DLD1 (cell line): ENCODE results near the gene PLD2.

Source experiments
- in situ Hi-C: cut with HindIII; loops from 2 replicates; pipeline ENCODE4 v1.10.0; 2017; ENCODE audit warnings: low sequenced_read_pairs

Gene PLD2, protein sequence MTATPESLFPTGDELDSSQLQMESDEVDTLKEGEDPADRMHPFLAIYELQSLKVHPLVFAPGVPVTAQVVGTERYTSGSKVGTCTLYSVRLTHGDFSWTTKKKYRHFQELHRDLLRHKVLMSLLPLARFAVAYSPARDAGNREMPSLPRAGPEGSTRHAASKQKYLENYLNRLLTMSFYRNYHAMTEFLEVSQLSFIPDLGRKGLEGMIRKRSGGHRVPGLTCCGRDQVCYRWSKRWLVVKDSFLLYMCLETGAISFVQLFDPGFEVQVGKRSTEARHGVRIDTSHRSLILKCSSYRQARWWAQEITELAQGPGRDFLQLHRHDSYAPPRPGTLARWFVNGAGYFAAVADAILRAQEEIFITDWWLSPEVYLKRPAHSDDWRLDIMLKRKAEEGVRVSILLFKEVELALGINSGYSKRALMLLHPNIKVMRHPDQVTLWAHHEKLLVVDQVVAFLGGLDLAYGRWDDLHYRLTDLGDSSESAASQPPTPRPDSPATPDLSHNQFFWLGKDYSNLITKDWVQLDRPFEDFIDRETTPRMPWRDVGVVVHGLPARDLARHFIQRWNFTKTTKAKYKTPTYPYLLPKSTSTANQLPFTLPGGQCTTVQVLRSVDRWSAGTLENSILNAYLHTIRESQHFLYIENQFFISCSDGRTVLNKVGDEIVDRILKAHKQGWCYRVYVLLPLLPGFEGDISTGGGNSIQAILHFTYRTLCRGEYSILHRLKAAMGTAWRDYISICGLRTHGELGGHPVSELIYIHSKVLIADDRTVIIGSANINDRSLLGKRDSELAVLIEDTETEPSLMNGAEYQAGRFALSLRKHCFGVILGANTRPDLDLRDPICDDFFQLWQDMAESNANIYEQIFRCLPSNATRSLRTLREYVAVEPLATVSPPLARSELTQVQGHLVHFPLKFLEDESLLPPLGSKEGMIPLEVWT

DNA sequence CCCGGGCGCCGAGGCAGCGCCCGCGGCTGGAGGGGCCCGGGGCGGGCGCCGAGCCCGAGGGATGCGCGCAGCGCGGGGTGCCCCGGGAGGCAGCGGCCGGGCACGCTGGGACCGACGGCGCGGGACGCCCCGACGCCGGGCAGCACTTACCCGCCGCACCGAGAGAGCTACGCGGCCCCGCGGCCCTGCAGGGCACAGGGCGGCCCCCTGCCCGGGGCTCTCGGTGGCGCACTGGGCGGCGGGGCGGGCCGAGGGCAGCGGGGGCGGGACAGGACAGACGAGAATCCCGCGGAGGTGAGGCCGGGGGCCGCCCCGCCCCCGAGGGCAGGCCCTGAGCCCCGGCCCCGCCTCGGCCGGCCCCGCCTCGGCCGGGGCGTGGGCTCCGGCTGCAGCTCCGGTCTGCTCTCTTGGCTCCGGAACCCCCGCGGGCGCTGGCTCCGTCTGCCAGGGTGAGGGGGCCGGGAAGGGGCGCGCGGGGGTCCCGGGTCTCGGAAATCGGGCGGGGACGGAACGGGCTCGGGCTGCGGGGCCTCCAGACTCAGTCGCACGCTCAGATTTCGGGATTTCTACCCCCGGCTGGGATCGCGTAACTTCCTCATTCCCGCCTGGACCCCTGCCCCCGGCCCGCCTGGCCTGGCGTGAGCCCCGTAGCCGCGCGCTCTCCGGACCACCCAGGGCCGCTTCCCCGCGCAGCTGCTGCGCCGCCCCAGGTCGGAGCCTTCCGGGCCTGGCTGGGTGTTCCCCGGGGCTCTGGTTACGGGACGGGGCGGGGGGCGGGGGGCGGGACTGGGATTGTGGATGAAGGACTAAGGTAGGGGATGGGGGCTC is at the start of gene PLD2:
Gene PLD2, plus strand, starts transcription at position 376 of the 828 bp plus-strand sequence. CDS start 621 bp downstream, outside the sequence.
- in situ Hi-C loops = no loop called here

DNA sequence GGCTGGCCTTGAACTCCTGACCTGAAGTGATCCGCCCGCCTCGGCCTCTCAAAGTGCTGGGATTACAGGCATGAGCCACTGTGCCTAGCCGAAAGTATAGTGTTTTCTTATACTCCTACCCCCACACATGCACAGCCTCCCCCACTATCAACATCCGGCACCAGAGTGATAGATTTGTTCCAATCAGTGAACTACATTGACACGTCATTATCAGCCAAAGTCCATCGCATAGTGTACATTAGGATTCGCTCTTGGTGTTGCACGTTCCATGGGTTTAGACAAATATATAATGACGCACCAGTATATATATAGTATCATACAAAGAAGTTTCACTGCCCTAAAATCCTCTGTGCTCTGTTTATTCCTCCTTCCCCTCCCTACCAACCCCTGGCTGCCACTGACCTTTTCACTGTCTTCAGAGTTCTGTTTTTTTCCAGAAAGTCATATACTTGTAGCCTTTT is 47.1 kb upstream of the PLD2 start:
- in situ Hi-C loops = no loop called here

DNA sequence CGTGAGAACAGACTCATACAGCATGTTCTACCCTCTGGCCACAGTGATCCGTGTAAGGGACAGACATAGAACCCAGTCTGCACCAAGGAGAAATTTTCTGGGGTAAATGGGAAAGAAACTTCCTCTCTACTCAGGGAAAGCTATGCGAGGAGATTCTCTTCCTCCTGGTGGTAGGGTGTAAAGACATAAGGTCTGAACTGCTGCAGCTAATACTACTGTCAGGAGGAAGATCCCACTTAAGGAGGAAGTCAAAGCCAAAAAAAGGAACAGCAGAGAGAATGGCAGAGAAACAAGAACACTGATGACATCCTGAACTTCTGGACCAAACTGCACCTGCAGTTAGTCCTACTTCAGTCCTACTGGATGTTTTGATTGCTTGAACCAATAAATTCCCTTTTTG is 42.4 kb upstream of the PLD2 start:
- in situ Hi-C loops = no loop called here

GRCh38 chr17:4766201-4766600 is 40.8 kb upstream of the PLD2 start:
- in situ Hi-C loops = no loop called here

DNA sequence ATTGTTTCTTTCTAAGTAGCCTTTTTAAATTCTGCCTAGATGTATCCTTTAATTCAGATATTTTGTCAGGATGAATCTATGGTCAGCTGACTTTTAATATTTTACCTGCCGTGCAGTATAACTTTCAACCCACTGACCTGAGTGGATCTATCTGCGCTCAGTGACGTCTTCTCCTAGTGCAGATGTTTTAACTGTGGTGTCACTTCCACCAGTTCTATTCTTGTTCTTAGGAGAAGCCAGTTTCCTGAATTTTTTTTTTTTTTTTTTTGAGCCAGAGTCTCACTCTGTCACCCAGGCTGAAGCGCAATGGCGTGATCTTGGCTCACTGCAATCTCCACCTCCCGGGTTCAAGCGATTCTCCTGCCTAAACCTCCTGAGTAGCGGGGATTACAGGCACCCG is 40.2 kb upstream of the PLD2 start:
- in situ Hi-C loops = no loop called here

GRCh38 chr17:4768298-4768697 is 38.7 kb upstream of the PLD2 start:
- in situ Hi-C loops = no loop called here

GRCh38 chr17:4769628-4770027 is 37.3 kb upstream of the PLD2 start:
- in situ Hi-C loops = no loop called here

DNA sequence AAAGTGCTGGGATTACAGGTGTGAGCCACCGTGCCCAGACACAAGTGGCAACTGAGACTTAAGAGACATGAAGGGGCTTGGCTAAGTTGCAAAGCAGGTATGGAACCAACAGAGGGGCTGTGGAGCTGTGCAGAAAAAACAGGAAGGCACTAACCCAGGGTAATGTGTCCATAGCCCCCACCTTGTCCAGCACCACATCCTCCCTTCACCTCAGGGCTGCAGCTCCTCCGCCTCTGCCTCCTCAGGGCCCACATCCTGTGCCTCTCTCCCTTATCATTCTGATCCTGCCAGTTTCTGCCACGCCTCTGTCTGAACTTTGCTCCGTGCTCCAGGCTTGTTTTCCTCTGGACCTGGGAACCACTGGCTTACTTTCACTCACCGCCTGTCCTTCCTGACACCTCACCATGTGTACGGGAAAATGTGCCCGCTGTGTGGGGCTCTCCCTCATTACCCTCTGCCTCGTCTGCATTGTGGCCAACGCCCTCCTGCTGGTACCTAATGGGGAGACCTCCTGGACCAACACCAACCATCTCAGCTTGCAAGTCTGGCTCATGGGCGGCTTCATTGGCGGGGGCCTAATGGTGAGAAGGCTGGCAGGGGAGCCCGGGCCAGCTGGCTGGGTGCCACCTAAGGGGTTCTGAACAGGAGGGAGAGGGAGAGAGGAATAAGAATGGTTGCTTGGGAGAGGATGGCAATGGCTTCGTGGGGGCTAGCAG is 35.3 kb upstream of the PLD2 start, which contains the start of gene TM4SF5:
Gene TM4SF5, plus strand, starts transcription at position 368 of the 716 bp plus-strand sequence. Its CDS starts 37 bp downstream, at position 405.
- in situ Hi-C loops = no loop called here

- in situ Hi-C loops = no loop called here
Measured at GRCh38 chr17:4772235-4772613, 34.7 kb upstream of the PLD2 start.

DNA sequence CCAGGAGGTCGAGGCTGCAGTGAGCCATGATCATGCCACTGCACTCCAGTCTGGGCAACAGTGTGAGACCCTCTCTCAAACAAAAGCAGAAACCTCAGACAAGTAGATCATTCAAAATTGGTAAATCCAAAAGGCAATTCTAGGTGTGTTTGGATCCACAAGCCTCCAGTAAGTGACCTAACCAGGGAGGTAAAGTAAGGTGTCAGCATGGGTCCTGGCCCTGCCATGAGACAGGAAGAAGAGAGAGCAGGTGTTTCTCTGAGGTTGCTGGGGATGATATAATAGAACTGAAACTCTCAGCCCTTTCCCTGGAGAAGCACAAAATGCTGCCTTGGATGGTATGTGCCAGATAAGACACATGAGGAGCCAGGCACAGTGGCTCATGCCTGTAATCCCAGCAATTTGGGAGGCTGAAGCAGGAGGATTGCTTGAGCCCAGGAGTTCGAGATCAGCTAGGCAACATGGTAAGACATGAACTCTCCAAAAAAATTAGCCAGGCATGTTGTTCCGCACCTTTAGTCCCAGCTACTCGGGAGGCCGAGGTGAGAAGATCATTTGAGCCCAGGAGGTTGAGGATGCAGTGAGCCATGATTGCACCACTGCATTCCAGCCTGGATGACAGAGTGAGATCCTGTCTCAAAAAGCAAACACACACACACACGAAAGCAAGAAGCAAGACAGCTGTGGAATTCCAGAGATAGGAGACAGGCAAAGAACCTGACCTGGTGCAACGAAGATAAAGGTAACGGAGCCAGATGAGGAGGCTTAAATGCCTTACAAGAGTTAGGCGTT is 28.8 kb upstream of the PLD2 start:
- in situ Hi-C loops = no loop called here

DNA sequence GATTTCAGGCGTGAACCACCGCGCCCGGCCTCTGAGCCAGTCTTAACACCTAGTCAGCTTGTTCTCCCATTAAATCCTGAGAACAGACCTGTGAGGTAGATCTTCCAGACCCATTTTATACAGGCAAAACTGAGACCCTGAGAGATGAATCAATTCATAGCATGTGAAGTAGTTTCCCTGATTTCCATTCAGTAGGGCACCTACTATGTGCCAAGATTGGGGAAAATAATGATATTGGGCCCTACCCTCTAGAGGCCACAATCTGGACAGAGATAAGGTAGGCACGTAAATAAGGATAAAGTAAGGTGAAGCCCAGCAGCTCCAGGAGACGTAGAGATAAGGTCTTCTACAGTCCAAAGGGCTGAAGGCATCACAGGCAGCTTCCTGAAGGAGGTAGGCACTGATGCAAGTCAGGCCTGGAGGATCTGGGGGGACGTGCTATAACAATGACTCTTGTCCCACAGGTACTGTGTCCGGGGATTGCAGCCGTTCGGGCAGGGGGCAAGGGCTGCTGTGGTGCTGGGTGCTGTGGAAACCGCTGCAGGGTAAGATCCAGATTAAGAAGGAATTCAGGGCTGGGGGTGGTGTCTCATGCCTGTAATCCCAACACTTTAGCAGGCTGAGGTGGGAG is 26.5 kb upstream of the PLD2 start:
- in situ Hi-C loops = no loop called here

DNA sequence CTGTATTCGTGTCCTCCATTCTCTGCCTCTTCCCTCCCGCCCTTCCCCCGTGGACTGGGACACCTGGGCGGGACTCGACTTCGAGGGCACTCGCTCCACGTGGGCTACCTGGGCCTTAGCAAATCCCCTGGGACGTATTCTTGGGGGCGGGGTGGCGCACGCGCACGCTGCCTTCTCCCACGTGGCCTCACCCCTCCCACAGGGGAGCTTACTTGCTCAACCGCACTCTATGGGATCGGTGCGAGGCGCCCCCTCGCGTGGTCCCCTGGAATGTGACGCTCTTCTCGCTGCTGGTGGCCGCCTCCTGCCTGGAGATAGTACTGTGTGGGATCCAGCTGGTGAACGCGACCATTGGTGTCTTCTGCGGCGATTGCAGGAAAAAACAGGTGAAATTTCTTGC is 24.3 kb upstream of the PLD2 start:
- in situ Hi-C loops = no loop called here

- in situ Hi-C loops = no loop called here
Measured at GRCh38 chr17:4785311-4786105, 21.4 kb upstream of the PLD2 start.

DNA sequence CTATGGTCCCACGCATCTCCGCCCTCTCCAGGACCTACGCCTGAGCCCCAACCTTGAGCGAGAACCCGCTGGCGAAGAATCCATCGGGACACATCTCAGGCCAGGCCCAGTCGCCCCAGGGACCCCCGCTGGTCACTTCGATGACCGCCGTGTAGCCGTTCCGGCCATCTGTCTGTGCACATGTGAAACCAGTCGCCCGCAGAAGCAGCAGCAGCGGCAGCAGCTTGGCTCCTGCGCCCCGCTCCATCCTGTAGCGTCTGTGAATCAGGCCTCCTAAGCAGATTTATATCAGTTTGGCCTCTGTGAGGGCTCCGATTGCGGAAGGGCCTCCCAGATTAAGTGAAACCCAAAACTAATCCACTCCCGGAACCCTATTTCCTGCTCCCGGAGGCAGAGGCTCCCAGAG is 20.8 kb upstream of the PLD2 start, which contains the start of gene VMO1:
Gene VMO1, minus strand, starts transcription at position 259 of the 406 bp plus-strand sequence. Its CDS starts 12 bp downstream, at position 247.
- in situ Hi-C loops = no loop called here

DNA sequence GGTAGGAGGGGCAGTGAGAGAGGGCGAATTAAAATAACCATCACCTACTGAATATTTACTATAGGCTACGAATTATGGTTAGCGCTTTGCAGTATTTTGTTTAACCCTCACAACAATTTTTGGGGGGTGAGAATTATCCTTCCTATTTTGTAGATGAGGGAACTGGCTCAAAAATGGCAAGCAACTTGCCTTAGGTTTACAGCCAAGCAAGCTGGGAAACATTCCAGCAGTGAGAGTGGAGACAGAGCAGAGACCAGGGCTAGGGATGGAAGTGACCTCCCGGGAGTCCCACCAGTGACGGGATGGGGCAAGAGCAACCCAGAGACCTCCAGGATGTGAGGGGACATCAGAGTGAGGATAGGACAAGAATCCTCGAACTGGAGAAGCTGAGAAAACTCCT is 20.4 kb upstream of the PLD2 start:
- in situ Hi-C loops = no loop called here

- in situ Hi-C loops = no loop called here
Measured at GRCh38 chr17:4788159-4788806, 18.7 kb upstream of the PLD2 start.
